GM12801 (cell line): ENCODE results near the gene DLK1.

Source experiments
- TF ChIP-seq, protein P1 (sequence below): IDR thresholded peaks from one replicate; pipeline ENCODE4 v1.5.1; 2011; ENCODE audit warnings: control low read depth; ENCODE audit not compliant: insufficient read length; ENCODE audit errors: extremely low read depth

Gene DLK1

GRCh38 chr14:100681111-100681510 lies 45.6 kb upstream of the DLK1 start:
- TF ChIP-seq, protein P1, sequence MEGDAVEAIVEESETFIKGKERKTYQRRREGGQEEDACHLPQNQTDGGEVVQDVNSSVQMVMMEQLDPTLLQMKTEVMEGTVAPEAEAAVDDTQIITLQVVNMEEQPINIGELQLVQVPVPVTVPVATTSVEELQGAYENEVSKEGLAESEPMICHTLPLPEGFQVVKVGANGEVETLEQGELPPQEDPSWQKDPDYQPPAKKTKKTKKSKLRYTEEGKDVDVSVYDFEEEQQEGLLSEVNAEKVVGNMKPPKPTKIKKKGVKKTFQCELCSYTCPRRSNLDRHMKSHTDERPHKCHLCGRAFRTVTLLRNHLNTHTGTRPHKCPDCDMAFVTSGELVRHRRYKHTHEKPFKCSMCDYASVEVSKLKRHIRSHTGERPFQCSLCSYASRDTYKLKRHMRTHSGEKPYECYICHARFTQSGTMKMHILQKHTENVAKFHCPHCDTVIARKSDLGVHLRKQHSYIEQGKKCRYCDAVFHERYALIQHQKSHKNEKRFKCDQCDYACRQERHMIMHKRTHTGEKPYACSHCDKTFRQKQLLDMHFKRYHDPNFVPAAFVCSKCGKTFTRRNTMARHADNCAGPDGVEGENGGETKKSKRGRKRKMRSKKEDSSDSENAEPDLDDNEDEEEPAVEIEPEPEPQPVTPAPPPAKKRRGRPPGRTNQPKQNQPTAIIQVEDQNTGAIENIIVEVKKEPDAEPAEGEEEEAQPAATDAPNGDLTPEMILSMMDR, result no peak

DNA sequence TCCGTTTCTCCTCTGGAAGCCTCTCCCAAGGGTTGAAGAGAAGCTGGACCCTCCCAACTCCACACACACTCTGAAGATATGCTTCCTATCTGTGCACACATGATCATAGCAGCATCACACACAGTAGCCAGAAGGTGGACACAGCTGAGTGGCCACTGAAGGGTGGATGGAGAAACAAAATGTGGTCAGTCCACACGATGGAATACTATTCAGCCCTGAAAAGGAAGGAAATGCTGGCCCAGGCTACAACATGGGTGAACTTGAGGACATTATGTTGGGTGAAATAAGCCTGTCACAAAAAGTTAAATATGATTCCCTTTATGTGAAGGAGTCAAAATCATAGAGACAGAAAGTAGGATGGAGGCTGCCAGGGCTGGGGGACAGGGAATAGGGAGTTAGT lies 43.9 kb upstream of the DLK1 start:
- TF ChIP-seq, protein P1, result no peak

DNA sequence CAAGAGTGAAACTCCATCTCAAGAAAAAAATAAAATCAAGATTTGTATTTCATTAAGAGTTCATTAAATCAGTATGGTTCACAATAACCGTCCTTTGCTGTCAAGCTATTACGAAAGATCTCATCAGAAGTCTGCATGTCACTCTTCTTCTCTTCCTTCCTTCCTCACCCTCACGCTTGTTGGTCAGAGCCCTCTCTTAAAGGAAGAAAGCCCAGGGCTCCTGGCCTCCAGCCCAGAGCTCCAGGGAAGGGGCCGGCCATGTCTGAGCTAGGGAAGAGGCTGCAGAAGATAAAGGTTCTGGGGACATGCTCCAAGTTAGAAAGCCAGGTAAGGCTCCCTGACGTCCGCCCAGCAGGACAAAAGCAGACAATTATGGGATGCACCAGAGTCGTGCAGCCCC lies 43.1 kb upstream of the DLK1 start:
- TF ChIP-seq, protein P1, result no peak

DNA sequence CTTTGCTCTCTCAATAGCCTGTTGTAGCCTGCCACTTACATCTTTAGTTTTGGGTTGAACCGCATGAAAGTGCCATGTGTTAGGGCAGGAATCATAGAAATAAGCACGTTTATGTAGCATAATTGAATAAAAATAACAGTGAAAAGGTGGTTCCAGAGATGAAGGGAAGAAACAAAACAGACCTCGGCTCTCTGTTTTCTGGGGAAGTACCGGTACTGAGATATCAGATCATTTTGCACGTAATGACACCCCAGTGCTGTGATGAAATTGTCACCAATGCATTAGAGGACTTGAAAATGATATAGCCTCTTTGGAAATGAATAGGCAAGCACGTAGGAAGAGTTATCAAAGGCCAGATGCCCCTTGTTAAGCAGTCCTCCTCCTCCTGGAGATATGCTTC lies 42.5 kb upstream of the DLK1 start:
- TF ChIP-seq, protein P1, result no peak

DNA sequence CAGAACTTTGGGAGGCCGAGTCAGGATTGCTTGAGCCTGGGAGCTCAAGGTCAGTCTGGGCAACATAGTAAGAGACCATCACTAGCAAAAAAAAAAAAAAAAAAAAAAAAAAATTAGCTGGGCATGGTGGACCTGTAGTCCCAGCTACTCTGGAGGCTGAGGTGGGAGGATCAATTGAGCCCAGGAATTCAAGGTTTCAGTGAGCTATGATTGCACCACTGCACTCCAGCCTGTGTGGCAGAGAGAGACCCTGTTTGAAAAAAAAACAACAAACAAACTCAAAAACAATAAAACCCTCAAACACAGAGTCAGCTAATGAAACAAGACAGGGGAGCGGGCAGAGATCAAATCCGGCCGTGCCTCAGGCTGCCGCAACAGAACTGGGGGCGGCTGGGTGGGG lies 41.7 kb upstream of the DLK1 start:
- TF ChIP-seq, protein P1, result no peak

- TF ChIP-seq, protein P1, result no peak
These were observed 39.8 kb upstream of the DLK1 start for GRCh38 chr14:100686858-100687257.

DNA sequence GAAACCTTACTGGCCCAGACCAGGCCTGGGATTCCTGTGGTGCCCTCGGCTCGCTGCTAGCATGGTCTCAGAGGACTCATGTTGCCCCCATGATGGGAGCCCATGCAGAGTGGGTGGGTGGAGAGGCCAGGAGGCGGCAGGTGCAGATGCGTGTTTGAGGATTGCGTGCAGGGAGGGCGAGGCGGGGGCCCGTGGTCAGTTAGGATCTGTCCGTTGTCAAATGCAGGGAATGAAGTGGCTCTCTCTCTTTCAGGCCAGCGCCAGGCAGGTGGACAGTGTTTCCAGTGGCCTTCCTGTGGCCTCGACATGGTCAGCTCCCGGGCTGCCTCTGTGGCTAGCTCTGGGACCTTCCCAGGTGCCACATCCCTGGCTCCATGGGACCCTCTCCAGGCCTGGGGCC lies 39.3 kb upstream of the DLK1 start:
- TF ChIP-seq, protein P1, result no peak

DNA sequence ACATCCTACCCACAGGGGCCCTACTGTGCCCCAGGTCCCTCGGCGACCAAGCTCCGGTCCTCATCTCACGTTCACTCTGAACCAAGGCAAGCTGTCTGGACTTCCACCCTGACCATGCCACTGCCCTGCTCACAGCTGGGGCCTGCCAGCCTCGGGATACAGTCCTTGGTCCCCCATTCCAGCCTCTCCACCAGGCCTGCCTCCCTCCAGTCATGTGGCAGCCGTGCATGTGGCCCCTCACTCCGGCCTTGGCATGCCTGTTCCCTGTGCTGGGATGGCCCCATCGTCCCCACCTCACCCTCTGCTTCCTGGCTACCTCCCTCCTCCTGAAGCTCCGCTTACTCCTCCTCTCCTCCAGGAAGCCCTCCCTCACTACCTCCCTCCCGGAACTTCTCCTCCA lies 38.6 kb upstream of the DLK1 start:
- TF ChIP-seq, protein P1, result no peak
